GM19099 (cell line): ENCODE results near the gene ARHGAP28.

Experiments
- POLR2A ChIP-seq: IDR thresholded peaks from 3 replicates; pipeline ENCODE4 v1.6.1; 2011; ENCODE audit warnings: low read depth; ENCODE audit not compliant: insufficient read length; ENCODE audit errors: extremely low read depth

The ARHGAP28 gene

DNA sequence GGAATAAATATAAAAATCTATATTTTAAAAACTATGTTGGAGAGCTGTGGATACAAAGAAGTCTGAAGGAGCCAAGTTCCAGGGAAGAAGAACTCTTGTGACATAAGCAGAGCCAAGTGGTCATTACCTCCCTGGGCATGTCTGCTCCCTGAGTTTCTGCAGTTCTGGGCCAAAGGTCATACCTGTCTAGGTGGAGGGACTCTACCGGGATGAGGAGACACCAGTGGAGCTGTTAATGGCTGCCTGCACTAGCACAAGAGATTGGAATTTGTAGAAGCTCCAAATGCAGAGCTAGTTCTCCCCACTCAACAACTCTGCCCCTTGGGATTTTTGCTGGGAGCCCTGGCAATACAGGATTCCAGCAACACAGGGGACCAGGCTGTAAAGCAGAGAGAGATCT, 89.8 kb downstream of the ARHGAP28 start:
- no peak for TF ChIP-seq POLR2A

DNA sequence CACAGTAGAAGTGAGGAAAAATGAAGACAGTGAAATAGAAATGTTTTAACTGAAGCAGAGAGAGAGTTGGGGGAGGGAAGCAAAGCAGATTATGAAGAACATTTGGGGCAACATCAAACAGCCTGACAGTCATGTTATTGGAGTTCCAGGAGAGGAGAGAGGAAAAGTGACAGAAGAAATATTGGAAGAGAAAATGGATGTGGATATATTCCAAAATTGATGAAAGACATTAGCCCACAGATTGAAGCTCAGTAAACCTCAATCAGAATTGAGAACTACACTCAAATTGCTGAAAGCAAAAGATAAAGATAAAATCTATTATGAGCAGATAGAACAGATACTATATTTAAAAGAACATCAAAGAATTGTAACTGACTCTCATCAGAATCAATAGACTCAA, 90.8 kb downstream of the ARHGAP28 start:
- no peak for TF ChIP-seq POLR2A

DNA sequence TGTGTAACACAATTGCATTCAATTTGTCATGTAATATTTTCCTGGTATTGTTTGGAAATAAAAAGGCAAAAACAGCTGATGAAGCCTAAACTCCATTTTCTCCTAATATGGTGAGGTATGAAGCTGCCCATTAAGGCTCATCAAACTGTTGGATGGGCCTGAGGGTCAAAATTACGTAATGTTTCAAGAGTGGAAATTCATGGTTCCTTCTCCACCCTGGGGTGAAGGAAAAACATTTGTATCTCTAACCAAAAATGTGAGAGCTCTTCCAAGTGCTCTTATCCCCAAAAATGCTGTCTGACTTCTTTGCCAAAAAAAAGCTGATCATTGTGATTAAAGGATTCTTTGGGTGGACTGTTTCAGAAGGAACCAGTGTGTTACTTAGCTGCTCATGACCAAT, 91.8 kb downstream of the ARHGAP28 start:
- no peak for TF ChIP-seq POLR2A

DNA sequence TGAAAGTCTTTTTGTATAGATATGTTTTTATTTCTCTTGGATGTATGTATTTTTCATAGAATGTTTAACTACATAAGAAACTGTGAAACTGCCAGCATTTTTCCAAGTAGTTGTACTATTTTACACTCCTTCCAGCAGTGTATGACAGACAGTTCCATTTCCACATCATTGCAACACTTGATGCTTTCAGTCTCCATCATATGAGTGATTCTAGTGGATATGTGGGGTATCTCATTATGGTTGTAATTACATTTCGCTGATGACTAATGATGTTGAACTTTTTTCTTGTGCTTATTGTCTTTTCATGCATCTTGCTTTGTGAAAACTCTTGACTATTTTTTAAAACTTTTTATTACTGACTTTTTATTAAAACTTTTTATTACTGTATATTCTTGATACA, 101.4 kb downstream of the ARHGAP28 start:
- TF ChIP-seq POLR2A: no peak

DNA sequence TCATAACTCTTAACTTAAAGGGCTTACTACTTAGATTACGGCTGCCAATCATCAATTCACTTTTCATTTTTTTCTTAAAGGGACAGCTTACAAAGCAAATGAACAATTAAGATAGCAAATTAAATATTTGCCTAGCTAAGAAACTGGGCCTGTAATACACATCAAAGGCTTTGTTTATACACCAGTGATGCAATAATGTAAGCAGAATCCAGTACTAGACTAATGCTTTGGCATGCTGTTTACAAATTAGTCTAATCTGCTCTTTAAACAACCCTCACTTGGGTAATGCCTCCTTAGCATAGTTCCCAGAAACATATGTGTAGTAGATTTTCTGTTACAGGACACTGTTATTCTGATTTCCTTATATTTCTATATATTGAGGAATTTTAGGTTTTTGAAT, 105.8 kb downstream of the ARHGAP28 start:
- TF ChIP-seq POLR2A: no peak

DNA sequence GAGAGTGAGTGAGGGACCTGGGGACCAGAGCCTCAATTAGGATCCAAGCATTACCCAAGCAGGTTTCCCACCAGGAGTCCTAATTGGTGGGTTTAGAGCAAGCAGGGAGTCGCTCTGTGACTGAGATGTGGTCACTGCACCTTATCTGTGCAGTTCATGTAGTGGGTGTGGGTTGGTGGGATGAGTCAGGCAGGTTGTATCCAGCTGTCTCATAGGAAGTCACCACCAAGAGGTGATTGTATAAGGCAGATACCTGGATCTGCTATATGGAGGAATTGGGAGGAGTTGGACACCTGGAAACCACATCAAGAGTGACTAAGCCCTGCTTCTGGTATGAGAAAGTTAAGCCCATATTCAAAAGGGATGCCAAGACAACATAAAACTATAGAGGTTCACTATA, 106.8 kb downstream of the ARHGAP28 start:
- TF ChIP-seq POLR2A: no peak

DNA sequence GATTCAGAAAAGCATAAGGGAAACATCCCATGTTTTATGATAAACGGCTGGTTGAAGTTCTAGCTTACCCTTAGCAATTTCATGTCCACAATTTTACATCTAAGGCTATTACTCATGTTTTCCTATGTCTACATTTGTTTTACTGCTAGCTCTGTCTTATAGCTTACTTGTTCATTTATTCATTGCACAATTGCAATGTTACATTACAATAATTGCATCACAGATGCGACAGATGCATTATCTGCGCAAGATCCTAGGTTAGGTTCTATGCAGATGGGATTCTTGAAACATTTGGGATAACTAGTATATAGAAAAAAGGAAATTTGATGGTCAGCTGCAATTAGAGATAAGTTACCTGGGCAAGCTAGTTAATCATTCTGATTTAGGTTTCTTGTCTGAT, 108.4 kb downstream of the ARHGAP28 start:
- no peak for TF ChIP-seq POLR2A

DNA sequence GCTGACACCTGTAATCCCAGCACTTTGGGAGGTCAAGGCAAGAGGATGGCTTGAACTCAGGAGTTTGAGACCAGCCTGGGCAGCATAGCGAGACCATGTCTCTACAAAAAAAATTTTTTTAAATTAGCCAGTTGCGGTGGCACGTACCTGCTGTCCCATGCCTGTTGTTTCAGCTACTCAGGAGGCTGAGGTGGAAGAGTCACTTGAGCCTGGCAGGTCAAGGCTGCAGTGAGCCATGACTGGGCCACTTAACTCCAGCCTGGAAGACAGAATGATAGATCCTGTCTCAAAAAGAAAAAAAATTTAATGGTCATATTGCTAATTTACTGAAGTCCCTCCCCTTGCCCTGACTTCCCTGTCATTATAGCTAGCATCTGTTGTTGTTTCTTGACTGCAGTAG, 112.6 kb downstream of the ARHGAP28 start:
- TF ChIP-seq POLR2A: no peak

DNA sequence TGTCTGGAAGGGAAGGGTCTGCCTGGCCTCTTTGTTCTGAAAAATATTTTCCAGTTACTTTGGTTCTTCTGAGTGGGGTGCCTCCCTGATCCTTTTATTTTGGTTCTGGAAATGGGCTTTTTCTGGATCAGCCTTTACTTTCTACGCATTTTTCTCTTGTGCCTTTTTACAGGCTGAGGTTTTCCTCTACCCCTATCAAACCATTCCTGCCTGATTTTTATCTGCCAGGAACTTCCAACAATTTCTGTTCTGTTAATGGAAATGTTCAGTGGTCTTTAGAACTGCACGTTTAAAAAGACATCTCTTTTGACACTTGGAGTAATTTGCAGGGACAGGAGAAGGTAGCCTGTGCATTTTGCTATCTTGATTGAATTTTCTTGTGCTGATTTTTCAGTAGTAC, 113.8 kb downstream of the ARHGAP28 start:
- TF ChIP-seq POLR2A: no peak

DNA sequence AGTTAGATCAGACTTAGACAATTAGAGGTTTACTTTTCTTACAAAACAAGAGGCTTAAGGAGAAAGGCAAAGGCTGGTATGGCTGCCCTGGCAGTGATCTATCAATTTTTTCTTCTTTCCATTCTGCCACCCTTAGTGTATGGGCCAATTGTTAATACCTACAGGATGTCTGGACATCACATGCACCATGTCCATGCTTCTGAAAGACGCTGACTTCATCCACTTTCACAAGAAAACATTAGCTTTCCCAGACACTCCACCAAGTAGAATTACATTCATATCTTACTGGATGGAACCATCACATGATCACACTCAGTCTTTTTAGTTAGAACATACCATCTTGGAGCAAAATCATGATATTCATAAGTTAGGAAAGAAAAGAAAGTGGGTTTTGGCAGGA, 120.9 kb downstream of the ARHGAP28 start:
- no peak for TF ChIP-seq POLR2A

DNA sequence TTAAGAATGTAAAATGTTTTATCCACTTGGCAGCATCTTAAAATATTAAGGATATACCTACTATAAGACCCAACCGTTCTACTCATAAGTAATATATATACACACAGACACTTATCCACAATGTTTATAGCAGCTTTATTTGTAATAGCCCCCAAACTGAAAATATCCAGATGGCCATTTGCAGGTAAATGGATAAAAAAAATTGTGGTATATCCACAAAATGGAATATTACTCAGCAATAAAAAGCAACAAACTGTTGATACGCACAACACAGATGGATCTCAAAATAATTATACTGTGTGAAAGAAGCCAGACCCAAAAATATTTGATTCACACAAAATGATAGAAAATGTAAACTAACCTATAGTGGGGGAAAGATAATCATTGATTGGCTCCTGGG, 122.0 kb downstream of the ARHGAP28 start:
- no peak for TF ChIP-seq POLR2A

DNA sequence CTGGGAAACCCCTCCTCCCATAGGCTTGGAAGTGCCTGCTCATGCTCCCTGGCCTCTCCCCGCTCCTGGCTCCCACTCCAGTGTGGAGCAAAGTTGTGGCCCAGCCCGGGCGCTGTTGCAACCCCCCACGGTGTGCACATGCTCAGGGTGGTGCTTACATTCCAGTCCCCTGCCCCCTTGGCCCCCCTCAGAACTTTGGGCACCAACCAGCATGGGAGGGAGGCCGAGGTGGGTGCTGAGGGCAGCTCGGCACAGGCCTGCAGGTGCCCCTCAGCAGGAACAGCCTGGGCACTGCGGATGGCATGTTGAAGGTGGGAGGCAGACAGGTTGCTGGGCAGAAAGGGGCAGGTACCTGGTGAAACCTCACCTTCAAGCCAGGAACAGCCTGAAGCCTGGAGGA, 125.3 kb downstream of the ARHGAP28 start:
- TF ChIP-seq POLR2A: no peak

DNA sequence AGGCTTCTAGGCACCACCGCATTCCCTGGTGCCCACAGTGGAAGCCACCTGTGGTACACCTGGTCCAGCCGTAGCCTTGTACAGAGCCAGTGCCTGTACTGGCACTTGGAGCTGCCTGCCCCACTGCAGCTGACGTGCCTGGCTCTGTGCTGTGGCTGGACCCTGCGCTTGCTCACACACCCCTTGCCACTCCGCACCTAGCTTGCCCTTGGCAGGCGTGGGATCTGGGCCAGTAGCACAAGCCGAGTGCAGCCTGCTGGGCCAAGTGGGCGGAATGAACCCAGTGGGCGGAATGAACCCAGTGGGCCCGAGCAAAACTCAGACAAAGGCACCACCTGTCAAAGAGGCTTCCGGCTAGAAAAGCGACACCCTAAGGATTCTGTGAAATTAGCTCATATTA, 126.3 kb downstream of the ARHGAP28 start:
- no peak for TF ChIP-seq POLR2A

DNA sequence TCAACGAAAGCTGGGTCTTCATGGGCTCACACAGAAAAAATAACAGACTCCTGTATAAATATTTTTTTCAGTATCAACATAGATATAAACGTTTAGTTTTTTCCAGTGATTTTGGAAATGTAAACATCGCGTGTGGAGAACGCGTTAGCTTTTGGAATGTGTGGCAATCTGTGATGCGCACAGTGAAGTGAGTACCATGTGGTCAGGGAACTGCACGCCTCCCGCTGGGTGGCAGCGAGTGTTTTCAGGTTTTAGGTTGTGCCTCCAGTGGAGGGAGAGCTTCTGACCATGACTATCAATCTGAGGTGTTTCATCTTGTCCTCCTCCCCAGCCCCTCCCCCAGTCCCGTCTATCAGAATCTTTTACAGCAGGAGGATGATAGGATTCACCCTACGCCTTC, 127.8 kb downstream of the ARHGAP28 start:
- TF ChIP-seq POLR2A: no peak

DNA sequence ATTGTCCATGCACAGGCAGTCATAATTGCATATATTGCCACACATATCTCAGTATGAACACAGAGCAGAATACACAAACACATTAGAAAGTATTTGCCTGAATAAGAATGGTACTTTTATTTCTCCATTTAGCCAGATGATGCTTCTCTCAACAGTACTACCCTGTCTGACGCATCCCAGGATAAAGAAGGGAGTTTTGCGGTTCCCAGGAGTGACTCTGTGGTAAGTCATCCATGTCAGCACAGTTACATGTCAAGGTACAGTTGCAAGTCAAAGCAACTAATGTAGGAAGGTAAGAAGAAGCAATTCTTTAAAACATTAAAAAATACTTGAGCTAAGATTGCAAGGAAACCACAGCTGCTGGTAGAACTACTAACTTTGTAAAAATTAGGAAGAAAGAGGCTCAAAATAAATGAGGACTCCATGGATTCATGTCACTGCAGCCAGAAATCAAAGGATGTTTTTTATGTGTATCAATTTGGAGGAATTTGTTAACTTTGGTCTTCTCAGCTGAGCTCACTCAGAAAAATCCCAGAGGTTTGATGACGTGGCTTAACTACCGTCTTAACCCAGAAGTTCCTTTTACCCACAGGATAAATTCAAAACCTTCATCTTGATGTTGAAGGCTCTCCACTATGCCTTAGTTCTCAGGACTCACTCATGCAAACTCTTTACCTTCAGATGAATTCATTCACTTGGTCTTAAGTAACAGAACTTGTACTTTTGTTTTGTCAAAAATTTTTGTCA, 130.3 kb downstream of the ARHGAP28 start:
- no peak for TF ChIP-seq POLR2A

DNA sequence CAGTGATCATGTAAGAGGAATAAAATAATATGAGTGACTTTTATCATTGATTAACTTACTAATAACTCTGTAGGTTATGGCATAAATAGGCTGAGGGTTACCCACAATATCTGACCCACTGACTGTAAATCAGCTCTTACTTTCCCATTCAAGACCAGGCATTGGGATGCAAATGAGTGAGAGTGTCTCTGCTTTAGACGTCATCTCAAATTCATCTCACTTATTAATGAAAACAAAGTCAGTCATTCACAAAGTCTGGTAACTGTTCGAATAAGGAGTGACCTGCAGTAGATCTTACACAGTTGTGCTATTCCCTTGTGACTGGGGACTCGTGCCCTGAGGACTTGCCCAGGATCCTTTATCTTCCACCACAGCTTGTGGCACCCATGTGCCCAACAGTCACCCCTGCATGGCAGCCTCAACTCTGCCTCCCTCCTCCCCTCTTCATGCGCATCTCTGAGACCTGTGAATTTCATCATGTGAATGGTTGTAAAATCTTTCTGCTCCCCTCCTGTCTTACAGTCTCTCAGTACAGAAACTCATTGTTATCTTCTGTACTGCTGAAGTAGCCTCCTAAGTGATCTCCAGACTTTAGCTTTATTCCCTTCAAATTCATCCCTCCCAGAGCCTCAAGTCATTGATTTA, 131.4 kb downstream of the ARHGAP28 start:
- TF ChIP-seq POLR2A: no peak

DNA sequence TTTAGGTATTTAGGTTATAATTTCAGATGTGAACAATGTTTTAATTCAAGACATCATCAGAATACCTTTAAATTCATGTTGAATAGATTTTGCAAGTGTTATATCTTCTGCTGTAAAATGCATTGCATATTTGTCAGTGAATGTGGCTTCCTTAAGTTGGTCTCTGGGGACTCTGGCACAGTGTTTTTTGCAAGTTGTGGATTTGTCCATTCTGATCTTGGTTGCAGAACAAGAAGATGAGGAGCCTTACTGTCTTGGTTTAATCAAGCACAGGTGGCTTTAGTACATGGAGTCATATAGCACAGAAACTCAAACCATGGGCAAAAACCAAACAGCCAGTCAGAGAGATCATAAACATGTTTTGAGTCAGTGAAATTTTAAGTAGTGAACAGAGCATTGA, 135.7 kb downstream of the ARHGAP28 start:
- no peak for TF ChIP-seq POLR2A
